HEK293 (cell line): ENCODE measurements around the gene CDH22.
A peak's percentile ranks its signal among the peaks of the same experiment; 100 is the strongest.

Source experiments
- CTCF ChIA-PET: fragments of 350-600 bp; formaldehyde crosslinking; extraction: SDS; loops from one replicate; lab custom pipeline; 2021; ENCODE audit warnings: antibody characterized with exemption; lab: Yijun Ruan, JAX
- POLR2A ChIA-PET: fragments of 300-600 bp; formaldehyde crosslinking; extraction: SDS; loops from one replicate; lab custom pipeline; 2020; ENCODE audit warnings: antibody characterized with exemption, inconsistent platforms; lab: Yijun Ruan, JAX
- H3K27ac ChIP-seq: fragments of 200-500 bp; sonication (Bioruptor generic); 2 replicates; pipeline ENCODE4 v1.5.1; 2014; ENCODE audit warnings: low read depth, low read length, control low read depth, inconsistent platforms; ENCODE audit errors: extremely low read depth
- H3K36me3 ChIP-seq, 2 experiments: fragments of 200-500 bp in 1 of 2; sonication (Bioruptor generic) in 1 of 2; 1 replicate in 1 of 2; 2 replicates in 1 of 2; pipeline ENCODE4 v1.5.1; 2014 to 2017; ENCODE audit warnings: inconsistent platforms in 2 of 2, low read length in 2 of 2; ENCODE audit not compliant: control insufficient read depth in 2 of 2, insufficient read depth in 1 of 2
- H3K4me1 ChIP-seq: fragments of 200-500 bp; sonication (Bioruptor generic); 2 replicates; pipeline ENCODE4 v1.5.1; 2014; ENCODE audit warnings: mild to moderate bottlenecking, low read length, inconsistent platforms; ENCODE audit not compliant: control insufficient read depth, insufficient read depth
- H3K4me3 ChIP-seq: 2 replicates; pipeline ENCODE4 v1.5.1; 2011; ENCODE audit warnings: low read depth, mild to moderate bottlenecking, control low read depth, low read length, moderate library complexity
- H3K9me3 ChIP-seq: fragments of 200-500 bp; sonication (Bioruptor generic); 2 replicates; pipeline ENCODE4 v1.5.1; 2014; ENCODE audit warnings: low read depth, low read length, inconsistent platforms; ENCODE audit not compliant: control insufficient read depth, insufficient read depth
- BCL11B ChIP-seq: fragments of 450-650 bp; formaldehyde crosslinking; IDR thresholded peaks from 2 replicates; pipeline ENCODE4 v1.5.1; 2016; ENCODE audit warnings: low read depth, missing biosample characterization, missing genetic modification characterization
- KLF10 ChIP-seq: fragments of 450-650 bp; IDR thresholded peaks from 2 replicates; pipeline ENCODE4 v1.5.1; 2018; ENCODE audit warnings: missing biosample characterization, mild to moderate bottlenecking, missing genetic modification characterization
- SALL2 ChIP-seq: fragments of 450-650 bp; formaldehyde crosslinking; IDR thresholded peaks from 2 replicates; pipeline ENCODE4 v1.5.0; 2017; ENCODE audit warnings: missing biosample characterization, mild to moderate bottlenecking, missing genetic modification characterization, borderline replicate concordance
- SCRT1 ChIP-seq: fragments of 450-650 bp; formaldehyde crosslinking; IDR thresholded peaks from 2 replicates; pipeline ENCODE4 v1.5.1; 2016; ENCODE audit warnings: missing biosample characterization, missing genetic modification characterization, borderline replicate concordance
- SCRT2 ChIP-seq: fragments of 450-650 bp; formaldehyde crosslinking; IDR thresholded peaks from 2 replicates; pipeline ENCODE4 v1.5.1; 2016; ENCODE audit warnings: missing biosample characterization, missing genetic modification characterization
- TCF7L2 ChIP-seq: IDR thresholded peaks from 2 replicates; pipeline ENCODE4 v1.6.1; 2011; ENCODE audit warnings: low read depth, mild to moderate bottlenecking, inconsistent platforms, low read length, moderate library complexity, borderline replicate concordance
- ZBTB21 ChIP-seq: fragments of 450-650 bp; formaldehyde crosslinking; IDR thresholded peaks from 2 replicates; pipeline ENCODE4 v1.5.1; 2017; ENCODE audit warnings: missing biosample characterization, missing genetic modification characterization
- ZNF202 ChIP-seq: fragments of 450-650 bp; formaldehyde crosslinking; IDR thresholded peaks from 2 replicates; pipeline ENCODE4 v1.5.1; 2016; ENCODE audit warnings: missing biosample characterization, missing genetic modification characterization, borderline replicate concordance
- ZNF221 ChIP-seq: fragments of 450-650 bp; formaldehyde crosslinking; IDR thresholded peaks from 2 replicates; pipeline ENCODE4 v1.5.1; 2017; ENCODE audit warnings: missing biosample characterization, missing genetic modification characterization, borderline replicate concordance
- ZNF23 ChIP-seq: fragments of 450-650 bp; formaldehyde crosslinking; IDR thresholded peaks from 2 replicates; pipeline ENCODE4 v1.5.1; 2016; ENCODE audit warnings: missing biosample characterization, missing genetic modification characterization, borderline replicate concordance
- ZNF324 ChIP-seq: fragments of 450-650 bp; formaldehyde crosslinking; IDR thresholded peaks from 2 replicates; pipeline ENCODE4 v1.5.1; 2016; ENCODE audit warnings: missing biosample characterization, missing genetic modification characterization
- ZNF350 ChIP-seq: fragments of 450-650 bp; formaldehyde crosslinking; IDR thresholded peaks from 2 replicates; pipeline ENCODE4 v1.5.0; 2017; ENCODE audit warnings: missing biosample characterization, mild to moderate bottlenecking, missing genetic modification characterization
- ZNF501 ChIP-seq: fragments of 450-650 bp; formaldehyde crosslinking; IDR thresholded peaks from 2 replicates; pipeline ENCODE4 v1.5.1; 2016; ENCODE audit warnings: missing biosample characterization, missing genetic modification characterization
- ZNF560 ChIP-seq: fragments of 450-650 bp; formaldehyde crosslinking; IDR thresholded peaks from 2 replicates; pipeline ENCODE4 v1.5.1; 2017; ENCODE audit warnings: missing biosample characterization, missing genetic modification characterization, borderline replicate concordance
- ZNF843 ChIP-seq: fragments of 450-650 bp; formaldehyde crosslinking; IDR thresholded peaks from 2 replicates; pipeline ENCODE4 v1.5.1; 2016; ENCODE audit warnings: missing biosample characterization, missing genetic modification characterization
- ZXDB ChIP-seq: fragments of 450-650 bp; formaldehyde crosslinking; IDR thresholded peaks from 2 replicates; pipeline ENCODE4 v1.5.1; 2016; ENCODE audit warnings: missing biosample characterization, missing genetic modification characterization
- TF ChIP-seq, protein P1 (sequence below): fragments of 450-650 bp; formaldehyde crosslinking; IDR thresholded peaks from 2 replicates; pipeline ENCODE4 v1.5.1; 2017; ENCODE audit warnings: missing biosample characterization, mild to moderate bottlenecking, missing genetic modification characterization, moderate library complexity
- TF ChIP-seq, protein P2 (sequence below): fragments of 450-650 bp; formaldehyde crosslinking; IDR thresholded peaks from 2 replicates; pipeline ENCODE4 v1.5.1; 2017; ENCODE audit warnings: missing biosample characterization, missing genetic modification characterization
- TF ChIP-seq, protein P3 (sequence below): fragments of 450-650 bp; formaldehyde crosslinking; IDR thresholded peaks from 2 replicates; pipeline ENCODE4 v1.5.1; 2016; ENCODE audit warnings: missing biosample characterization, missing genetic modification characterization
- TF ChIP-seq, protein P4 (sequence below): fragments of 450-650 bp; formaldehyde crosslinking; IDR thresholded peaks from 2 replicates; pipeline ENCODE4 v1.5.1; 2016; ENCODE audit warnings: missing biosample characterization, missing genetic modification characterization

CDH22 gene

DNA sequence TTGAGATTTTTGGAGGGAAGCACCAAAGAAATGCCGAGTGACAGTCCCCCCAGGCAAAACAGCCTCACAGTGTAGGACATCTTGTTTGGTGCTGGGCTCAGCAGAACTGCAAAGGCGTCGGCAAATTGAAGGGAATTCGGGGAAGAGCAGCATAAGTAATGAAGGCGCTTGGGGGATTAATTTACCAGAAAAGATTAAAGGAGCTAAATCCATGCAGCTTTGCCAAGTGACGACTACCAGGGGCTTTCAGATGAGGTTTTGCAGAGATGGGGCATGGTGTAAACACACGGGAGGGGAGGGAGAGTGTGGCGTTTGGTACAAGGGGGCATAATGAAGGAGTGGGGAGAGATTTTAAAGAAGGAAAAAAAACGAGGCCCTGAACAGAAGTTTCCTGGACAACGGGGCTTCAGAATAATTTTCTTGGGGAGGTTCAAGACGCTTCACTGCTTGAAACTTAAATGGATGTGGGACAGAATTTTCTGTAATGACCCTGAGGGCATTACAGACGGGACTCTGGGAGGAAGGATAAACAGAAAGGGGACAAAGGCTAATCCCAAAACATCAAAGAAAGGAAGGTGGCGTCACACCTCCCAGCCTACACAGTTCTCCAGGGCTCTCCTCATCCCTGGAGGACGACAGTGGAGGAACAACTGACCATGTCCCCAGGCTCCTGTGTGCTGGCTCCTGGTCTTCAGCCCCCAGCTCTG, 45.4 kb upstream of the CDH22 start:
- POLR2A ChIA-PET: interaction anchor here (0.7 to 1.3 kb wide), 2 partner anchors 10 to 11 kb away, joined by 3 read pairs; no protein-coding TSS in a partner anchor

DNA sequence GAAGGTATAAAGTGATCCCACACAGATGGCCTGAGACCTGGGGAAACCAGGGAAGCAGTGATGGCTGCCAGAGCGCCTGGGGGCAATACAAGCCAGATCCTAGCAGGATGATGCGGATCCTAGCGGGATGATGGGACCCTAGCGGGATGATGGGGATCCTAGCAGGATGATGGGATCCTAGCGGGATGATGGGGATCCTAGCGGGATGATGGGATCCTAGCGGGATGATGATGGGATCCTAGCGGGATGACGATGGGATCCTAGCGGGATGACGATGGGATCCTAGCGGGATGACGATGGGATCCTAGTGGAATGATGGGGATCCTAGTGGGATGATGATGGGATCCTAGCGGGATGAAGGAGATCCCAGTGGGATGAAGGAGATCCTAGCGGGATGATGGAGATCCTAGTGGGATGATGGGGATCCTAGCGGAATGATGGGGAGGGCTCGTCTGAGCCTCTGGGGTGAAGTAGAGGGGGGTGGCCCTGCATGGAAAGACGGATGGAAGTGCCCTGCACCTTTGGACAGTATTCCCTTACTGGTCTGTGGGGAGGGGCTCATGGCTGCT, 44.2 kb upstream of the CDH22 start:
- H3K27ac ChIP-seq: no peak overlapping the region
- no peaks in the 10 kb centered on the region for H3K9me3 ChIP-seq
- ChIA-PET CTCF (interaction anchor here (0.8 kb wide), 1 partner anchor 224 kb away, joined by 4 read pairs; no protein-coding TSS in a partner anchor), POLR2A (interaction anchor here (0.7 kb wide), 1 partner anchor 11 kb away, joined by 3 read pairs; no protein-coding TSS in a partner anchor)
- H3K4me1 ChIP-seq: no peaks in the 10 kb centered on the region
- TF ChIP-seq ZBTB21 (no peak), KLF10 (tag by site-specific recombination) (no peak), ZNF202 (tag by site-specific recombination) (peak; percentile 81; the same call in 1 of the 2 replicates)
- H3K36me3 ChIP-seq: peaks cover 0 to 42% of the 10 kb centered on the region in 2 experiments; a peak in 1 of 3 replicates
- H3K4me3 ChIP-seq: no peak overlapping the region

More for the DNA sequence above, 45.4 kb upstream of the CDH22 start:
- Histone ChIP-seq H3K4me3 (no peak overlapping the region), H3K9me3 (no peaks in the 10 kb centered on the region), H3K27ac (no peak overlapping the region), H3K4me1 (no peaks in the 10 kb centered on the region), H3K36me3 (peaks cover 0 to 54% of the 10 kb centered on the region in 2 experiments; a peak in 1 of 3 replicates)
- CTCF ChIA-PET: interaction anchor here (0.8 to 1.2 kb wide), 3 partner anchors 74 to 339 kb away, joined by 3 to 4 read pairs (median 4); no protein-coding TSS in a partner anchor
- no peak for TF ChIP-seq ZNF843
- no peak for TF ChIP-seq SCRT2 (tag by site-specific recombination)
- no peak for TF ChIP-seq ZNF202 (tag by site-specific recombination)
- no peak for TF ChIP-seq ZNF324 (tag by site-specific recombination)
- no peak for TF ChIP-seq ZNF221
- TF ChIP-seq, protein P1, sequence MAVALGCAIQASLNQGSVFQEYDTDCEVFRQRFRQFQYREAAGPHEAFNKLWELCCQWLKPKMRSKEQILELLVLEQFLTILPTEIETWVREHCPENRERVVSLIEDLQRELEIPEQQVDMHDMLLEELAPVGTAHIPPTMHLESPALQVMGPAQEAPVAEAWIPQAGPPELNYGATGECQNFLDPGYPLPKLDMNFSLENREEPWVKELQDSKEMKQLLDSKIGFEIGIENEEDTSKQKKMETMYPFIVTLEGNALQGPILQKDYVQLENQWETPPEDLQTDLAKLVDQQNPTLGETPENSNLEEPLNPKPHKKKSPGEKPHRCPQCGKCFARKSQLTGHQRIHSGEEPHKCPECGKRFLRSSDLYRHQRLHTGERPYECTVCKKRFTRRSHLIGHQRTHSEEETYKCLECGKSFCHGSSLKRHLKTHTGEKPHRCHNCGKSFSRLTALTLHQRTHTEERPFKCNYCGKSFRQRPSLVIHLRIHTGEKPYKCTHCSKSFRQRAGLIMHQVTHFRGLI (tag by site-specific recombination): no peak
- no peak for TF ChIP-seq ZNF23
- TF ChIP-seq, protein P2, sequence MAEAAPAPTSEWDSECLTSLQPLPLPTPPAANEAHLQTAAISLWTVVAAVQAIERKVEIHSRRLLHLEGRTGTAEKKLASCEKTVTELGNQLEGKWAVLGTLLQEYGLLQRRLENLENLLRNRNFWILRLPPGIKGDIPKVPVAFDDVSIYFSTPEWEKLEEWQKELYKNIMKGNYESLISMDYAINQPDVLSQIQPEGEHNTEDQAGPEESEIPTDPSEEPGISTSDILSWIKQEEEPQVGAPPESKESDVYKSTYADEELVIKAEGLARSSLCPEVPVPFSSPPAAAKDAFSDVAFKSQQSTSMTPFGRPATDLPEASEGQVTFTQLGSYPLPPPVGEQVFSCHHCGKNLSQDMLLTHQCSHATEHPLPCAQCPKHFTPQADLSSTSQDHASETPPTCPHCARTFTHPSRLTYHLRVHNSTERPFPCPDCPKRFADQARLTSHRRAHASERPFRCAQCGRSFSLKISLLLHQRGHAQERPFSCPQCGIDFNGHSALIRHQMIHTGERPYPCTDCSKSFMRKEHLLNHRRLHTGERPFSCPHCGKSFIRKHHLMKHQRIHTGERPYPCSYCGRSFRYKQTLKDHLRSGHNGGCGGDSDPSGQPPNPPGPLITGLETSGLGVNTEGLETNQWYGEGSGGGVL: no peak
- TF ChIP-seq SALL2 (tag by site-specific recombination): no peak
- TF ChIP-seq TCF7L2: no peak
- no peak for TF ChIP-seq ZXDB (tag by site-specific recombination)
- TF ChIP-seq ZNF501 (tag by site-specific recombination): no peak
- no peak for TF ChIP-seq ZNF350 (tag by site-specific recombination)
- TF ChIP-seq, protein P3, sequence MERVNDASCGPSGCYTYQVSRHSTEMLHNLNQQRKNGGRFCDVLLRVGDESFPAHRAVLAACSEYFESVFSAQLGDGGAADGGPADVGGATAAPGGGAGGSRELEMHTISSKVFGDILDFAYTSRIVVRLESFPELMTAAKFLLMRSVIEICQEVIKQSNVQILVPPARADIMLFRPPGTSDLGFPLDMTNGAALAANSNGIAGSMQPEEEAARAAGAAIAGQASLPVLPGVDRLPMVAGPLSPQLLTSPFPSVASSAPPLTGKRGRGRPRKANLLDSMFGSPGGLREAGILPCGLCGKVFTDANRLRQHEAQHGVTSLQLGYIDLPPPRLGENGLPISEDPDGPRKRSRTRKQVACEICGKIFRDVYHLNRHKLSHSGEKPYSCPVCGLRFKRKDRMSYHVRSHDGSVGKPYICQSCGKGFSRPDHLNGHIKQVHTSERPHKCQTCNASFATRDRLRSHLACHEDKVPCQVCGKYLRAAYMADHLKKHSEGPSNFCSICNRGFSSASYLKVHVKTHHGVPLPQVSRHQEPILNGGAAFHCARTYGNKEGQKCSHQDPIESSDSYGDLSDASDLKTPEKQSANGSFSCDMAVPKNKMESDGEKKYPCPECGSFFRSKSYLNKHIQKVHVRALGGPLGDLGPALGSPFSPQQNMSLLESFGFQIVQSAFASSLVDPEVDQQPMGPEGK (tag by site-specific recombination): no peak
- no peak for TF ChIP-seq BCL11B
- no peak for TF ChIP-seq SCRT1 (tag by site-specific recombination)
- TF ChIP-seq ZNF560: no peak
- TF ChIP-seq, protein P4, sequence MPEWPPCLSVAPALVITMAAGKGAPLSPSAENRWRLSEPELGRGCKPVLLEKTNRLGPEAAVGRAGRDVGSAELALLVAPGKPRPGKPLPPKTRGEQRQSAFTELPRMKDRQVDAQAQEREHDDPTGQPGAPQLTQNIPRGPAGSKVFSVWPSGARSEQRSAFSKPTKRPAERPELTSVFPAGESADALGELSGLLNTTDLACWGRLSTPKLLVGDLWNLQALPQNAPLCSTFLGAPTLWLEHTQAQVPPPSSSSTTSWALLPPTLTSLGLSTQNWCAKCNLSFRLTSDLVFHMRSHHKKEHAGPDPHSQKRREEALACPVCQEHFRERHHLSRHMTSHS (tag by site-specific recombination): no peak
